ENCODE measurements around the gene HSD17B11.

HSD17B11 gene

GRCh38 chr4:87365348-87365747 is 25.6 kb downstream of the HSD17B11 start:
- H3K9me3 ChIP-seq: no peaks in the 10 kb centered on the region
- H3K36me3 ChIP-seq: peaks cover 54% of the 10 kb centered on the region
- H3K4me3 ChIP-seq (ENCODE audit: low read depth, low read length): no peak overlapping the region
- no peak for TF ChIP-seq CTCF (IDR thresholded peaks at IDR 0.05; ENCODE audit: low read depth, low read length)
- H3K27me3 ChIP-seq: no peaks in the 10 kb centered on the region
- DNase-seq: no peak
- no peaks in the 10 kb centered on the region for H3K4me1 ChIP-seq

DNA sequence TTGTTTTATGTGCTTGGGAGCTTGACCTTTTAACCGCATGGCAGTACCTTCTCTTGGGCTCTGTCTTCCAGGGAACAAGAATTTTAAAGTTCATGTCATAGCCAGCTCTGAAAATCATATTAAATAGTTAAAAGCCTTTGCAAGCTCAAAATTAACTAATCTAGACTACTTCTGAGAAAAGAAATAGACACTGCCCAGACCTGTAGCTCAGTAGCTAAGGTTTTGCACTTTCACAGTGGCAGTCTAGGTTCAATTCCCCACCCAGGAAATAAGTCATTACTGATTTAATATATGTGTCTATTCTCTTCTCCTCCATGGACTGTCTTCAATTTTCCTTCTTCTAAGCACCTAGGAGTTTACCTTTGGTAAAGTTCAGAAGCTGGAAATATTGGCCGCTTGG is 27.4 kb downstream of the HSD17B11 start:
- Histone ChIP-seq H3K9me3 (no peaks in the 10 kb centered on the region), H3K4me1 (no peaks in the 10 kb centered on the region), H3K4me3 (ENCODE audit: low read depth, low read length) (no peak overlapping the region), H3K27me3 (no peaks in the 10 kb centered on the region), H3K36me3 (peaks cover 66% of the 10 kb centered on the region)
- DNase-seq: no peak
- no peak for TF ChIP-seq CTCF (IDR thresholded peaks at IDR 0.05; ENCODE audit: low read depth, low read length)

DNA sequence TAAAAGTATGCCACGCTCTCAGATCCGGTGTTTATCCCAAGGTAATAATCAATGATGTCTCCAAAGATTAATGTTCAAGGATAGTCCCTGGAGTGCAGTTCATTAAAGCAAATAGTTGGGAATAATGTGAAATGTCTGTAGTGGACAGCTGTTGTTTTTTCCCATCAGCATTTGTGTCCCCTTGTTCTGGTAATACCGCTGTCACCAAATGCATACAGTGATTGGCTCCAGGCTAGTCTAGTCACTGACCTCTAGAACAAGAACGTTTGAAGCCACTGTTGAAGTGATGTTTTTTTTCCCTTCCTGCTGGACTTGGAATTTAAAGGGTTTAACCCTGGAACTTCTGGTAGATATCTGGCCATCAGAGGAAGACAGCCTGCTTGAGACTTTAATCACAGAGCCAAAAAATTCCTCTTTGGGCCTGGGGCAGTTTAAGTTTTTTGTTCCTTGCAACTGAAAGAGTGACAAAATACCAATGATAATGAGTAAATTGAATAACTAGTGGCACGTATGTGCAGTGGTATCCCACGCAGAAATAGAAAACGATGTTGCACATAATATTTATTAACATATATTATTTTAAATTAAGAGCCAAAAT is 30.6 kb downstream of the HSD17B11 start:
- H3K4me3 ChIP-seq (ENCODE audit: low read depth, low read length): no peak overlapping the region
- no peak for TF ChIP-seq CTCF (IDR thresholded peaks at IDR 0.05; ENCODE audit: low read depth, low read length)
- H3K27me3 ChIP-seq: no peaks in the 10 kb centered on the region
- no peaks in the 10 kb centered on the region for H3K9me3 ChIP-seq
- no peaks in the 10 kb centered on the region for H3K4me1 ChIP-seq
- DNase-seq: no peak
- H3K36me3 ChIP-seq: peaks cover 60% of the 10 kb centered on the region

GRCh38 chr4:87359258-87359657 is 31.7 kb downstream of the HSD17B11 start:
- Histone ChIP-seq H3K27me3 (no peaks in the 10 kb centered on the region), H3K4me3 (ENCODE audit: low read depth, low read length) (no peak overlapping the region), H3K9me3 (no peaks in the 10 kb centered on the region), H3K4me1 (no peaks in the 10 kb centered on the region), H3K36me3 (peaks cover 55% of the 10 kb centered on the region)
- no peak for TF ChIP-seq CTCF (IDR thresholded peaks at IDR 0.05; ENCODE audit: low read depth, low read length)
- no peak for DNase-seq

GRCh38 chr4:87356832-87357526 is 34.0 kb downstream of the HSD17B11 start:
- H3K36me3 ChIP-seq: peaks cover 50% of the 10 kb centered on the region
- no peaks in the 10 kb centered on the region for H3K9me3 ChIP-seq
- DNase-seq: no peak
- H3K4me1 ChIP-seq: no peaks in the 10 kb centered on the region
- no peak overlapping the region for H3K4me3 ChIP-seq (ENCODE audit: low read depth, low read length)
- TF ChIP-seq CTCF (IDR thresholded peaks at IDR 0.05; ENCODE audit: low read depth, low read length): no peak
- H3K27me3 ChIP-seq: no peaks in the 10 kb centered on the region
